HG03097 (cell line): ENCODE measurements around the gene TCAIM.

ENCODE experiments used
- ATAC-seq: cut with Tn5 transposase; IDR thresholded peaks from one replicate; pipeline ENCODE4 v1.9.1; 2021; ENCODE audit not compliant: unreplicated experiment, low FRiP score

TCAIM gene

DNA sequence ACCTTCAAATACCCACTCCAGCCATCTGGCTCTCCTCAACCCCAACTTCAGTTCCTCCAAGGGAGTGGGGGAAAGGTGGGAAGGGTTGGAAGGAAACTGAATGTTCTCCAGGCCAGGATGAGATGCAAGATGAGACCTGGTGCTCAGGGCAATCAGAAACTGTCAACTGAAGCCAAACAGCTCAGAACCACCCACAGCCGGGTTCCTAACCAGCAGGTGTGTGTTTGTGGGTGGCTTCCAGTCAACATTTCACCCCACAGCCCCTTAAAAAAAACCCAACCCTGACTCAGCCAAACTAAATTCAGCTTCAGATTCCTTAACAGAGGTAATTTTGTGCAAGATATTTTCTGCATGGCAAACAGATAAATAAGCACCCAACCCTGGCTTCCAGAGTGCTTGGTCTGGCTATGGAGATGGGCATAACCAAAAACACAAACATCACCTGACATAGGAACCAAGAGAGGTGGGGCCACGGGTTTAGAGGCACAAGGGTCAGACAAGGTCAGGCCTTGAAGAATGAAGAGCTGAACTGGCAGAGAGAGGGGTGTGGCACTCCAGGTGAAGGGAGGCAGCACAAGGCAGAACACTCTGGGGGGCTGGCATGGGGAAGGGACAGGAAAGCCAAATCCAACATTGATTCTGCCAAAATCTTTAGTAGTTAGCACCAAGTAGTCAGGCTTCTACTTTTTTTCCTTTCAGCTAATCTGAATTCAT lies 104.2 kb downstream of the TCAIM start:
- ATAC-seq = no peak

GRCh38 chr3:44444437-44444836 lies 105.9 kb downstream of the TCAIM start:
- no peak for ATAC-seq

- ATAC-seq = no peak
Observed at GRCh38 chr3:44444896-44445691, 106.5 kb downstream of the TCAIM start.

- ATAC-seq = no peak
Observed at GRCh38 chr3:44445786-44446185, 107.2 kb downstream of the TCAIM start.

- ATAC-seq = no peak
Observed at GRCh38 chr3:44446929-44447328, 108.4 kb downstream of the TCAIM start.

- no peak for ATAC-seq
Observed at GRCh38 chr3:44451441-44451840, 112.9 kb downstream of the TCAIM start.

DNA sequence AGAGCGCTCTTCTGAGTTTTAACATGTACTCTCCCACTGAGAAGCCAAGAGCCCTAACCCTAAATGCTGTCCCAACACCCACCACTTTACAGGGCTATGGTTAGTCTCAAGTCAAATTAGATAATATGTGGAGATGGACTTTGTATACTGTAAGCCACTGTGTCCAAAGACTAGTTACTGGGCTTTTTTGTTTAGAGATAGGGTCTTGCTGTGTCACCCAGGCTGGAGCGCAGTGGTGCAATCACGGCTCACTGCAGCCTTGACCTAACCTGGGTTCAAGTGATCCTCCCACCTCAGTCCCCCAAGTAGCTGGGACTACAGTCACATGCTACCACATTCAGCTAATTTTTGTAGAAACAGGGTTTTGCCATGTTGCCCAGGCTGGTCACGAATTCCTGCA lies 115.7 kb downstream of the TCAIM start:
- ATAC-seq = no peak

DNA sequence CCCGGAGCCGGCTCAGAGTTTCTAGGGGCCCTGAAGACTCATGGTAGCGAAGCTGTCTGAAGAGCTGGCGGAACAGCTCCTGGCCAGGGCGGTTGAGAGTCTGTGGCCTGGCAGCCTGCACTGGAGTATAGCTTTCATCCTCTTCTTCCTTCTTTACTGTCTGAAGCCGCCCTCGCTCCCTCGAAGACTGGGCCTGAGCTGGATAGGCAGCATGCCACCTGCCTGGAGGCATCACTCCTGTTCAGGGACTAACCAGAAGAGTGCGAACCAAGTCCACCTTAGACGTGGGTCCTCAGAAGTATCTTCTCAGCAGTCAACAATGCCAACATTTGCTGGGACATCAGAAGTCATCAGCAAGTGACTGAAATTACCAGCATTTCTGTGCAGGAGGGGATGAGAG lies 116.8 kb downstream of the TCAIM start:
- no peak for ATAC-seq
